ENCODE results near the gene STRIP1.

DNA sequence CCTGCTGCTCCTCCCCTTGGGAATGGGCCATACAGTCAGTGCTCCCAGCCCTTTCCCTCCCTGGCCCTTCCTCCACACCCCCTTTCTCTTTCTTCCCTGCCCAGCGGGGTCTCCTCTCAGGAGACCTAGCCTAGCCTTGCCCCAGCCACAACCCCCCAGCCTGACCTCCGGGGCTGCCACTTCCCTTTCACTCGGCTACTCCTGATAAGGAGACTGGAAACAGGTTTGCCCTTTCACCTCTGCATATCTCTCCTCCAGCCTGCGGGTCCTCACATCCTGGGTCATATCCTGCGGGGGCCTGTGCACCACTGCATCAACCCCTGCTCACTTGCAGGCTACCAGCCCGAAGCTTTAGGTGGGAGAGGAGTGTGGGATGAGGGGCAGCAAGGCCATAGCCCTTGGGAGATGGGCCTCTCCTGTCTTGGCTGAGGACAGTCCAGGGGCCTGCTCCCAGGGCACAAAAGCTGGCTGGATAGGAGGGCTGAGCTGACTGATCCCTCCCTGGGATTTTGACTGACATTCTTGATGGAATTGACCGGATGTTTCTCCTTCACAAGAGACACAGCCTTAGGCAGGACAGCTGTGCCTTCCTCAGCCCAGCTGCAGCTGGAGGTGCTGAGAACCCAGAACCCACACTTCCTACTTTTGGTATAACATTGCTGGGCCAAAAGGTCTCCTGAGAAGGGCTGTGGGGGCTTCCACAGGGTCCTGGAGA, 55.3 kb downstream of the STRIP1 start:
- TF ChIP-seq, protein P1, sequence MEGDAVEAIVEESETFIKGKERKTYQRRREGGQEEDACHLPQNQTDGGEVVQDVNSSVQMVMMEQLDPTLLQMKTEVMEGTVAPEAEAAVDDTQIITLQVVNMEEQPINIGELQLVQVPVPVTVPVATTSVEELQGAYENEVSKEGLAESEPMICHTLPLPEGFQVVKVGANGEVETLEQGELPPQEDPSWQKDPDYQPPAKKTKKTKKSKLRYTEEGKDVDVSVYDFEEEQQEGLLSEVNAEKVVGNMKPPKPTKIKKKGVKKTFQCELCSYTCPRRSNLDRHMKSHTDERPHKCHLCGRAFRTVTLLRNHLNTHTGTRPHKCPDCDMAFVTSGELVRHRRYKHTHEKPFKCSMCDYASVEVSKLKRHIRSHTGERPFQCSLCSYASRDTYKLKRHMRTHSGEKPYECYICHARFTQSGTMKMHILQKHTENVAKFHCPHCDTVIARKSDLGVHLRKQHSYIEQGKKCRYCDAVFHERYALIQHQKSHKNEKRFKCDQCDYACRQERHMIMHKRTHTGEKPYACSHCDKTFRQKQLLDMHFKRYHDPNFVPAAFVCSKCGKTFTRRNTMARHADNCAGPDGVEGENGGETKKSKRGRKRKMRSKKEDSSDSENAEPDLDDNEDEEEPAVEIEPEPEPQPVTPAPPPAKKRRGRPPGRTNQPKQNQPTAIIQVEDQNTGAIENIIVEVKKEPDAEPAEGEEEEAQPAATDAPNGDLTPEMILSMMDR (IDR thresholded peaks at IDR 0.05), result no peak
- TF ChIP-seq POLR2A (IDR thresholded peaks at IDR 0.05), result no peak
